GM06990 (cell line): Measurements from ENCODE around the gene CHTOP.

Experiments
- DNase-seq: peaks from one replicate; pipeline ENCODE4 v3.0.0-alpha.2; 2011; ENCODE audit not compliant: insufficient read length; ENCODE audit errors: extremely low read depth
- H3K27me3 ChIP-seq: replicated peaks from 2 replicates; pipeline ENCODE4 v1.6.0; 2011; ENCODE audit warnings: low read length; ENCODE audit not compliant: control insufficient read depth, insufficient read depth
- H3K36me3 ChIP-seq: 2 replicates; pipeline ENCODE4 v1.5.1; 2011; ENCODE audit warnings: low read length; ENCODE audit not compliant: control insufficient read depth, insufficient read depth
- H3K4me3 ChIP-seq: replicated peaks from 2 replicates; pipeline ENCODE4 v1.5.1; 2011; ENCODE audit warnings: low read depth, mild to moderate bottlenecking, control low read depth, low read length
- CTCF ChIP-seq: IDR thresholded peaks from 2 replicates; pipeline ENCODE4 v1.5.1; 2011; ENCODE audit warnings: low read length, control low read depth, mild to moderate bottlenecking, inconsistent platforms; ENCODE audit not compliant: insufficient read depth, poor library complexity, severe bottlenecking

The CHTOP gene

GRCh38 chr1:153626904-153627714 is 6.8 kb upstream of the CHTOP start, which contains the start of gene S100A13:
Gene S100A13, minus strand, starts transcription at chr1:153627505. Its CDS starts 1,033 bp downstream, at chr1:153626472.
- H3K36me3 ChIP-seq, result no peaks in the 10 kb centered on the region; the same call in 1 of the 2 replicates
- H3K27me3 ChIP-seq, result no peaks in the 10 kb centered on the region
- TF ChIP-seq CTCF, result peak; percentile 89
- peak; percentile 46 for DNase-seq
- peak within 1 kb of the TSS; percentile 56 for H3K4me3 ChIP-seq

GRCh38 chr1:153627715-153628626 is 5.9 kb upstream of the CHTOP start, which contains the start of gene S100A1:
Gene S100A1, plus strand, starts transcription at chr1:153628434. Its CDS starts 2,088 bp downstream, at chr1:153630522.
- peak within 1 kb of the TSS; percentile 56 for H3K4me3 ChIP-seq
- no peaks in the 10 kb centered on the region; the same call in 1 of the 2 replicates for H3K36me3 ChIP-seq
- H3K27me3 ChIP-seq, result no peaks in the 10 kb centered on the region
- TF ChIP-seq CTCF, result no peak
- DNase-seq, result no peak

- no peak for TF ChIP-seq CTCF
- no peaks in the 10 kb centered on the region for H3K27me3 ChIP-seq
- no peaks in the 10 kb centered on the region; the same call in 1 of the 2 replicates for H3K36me3 ChIP-seq
- no peak overlapping the region for H3K4me3 ChIP-seq
- no peak for DNase-seq
These were observed 5.1 kb upstream of the CHTOP start for GRCh38 chr1:153628638-153629342.

GRCh38 chr1:153629343-153629665 is 4.6 kb upstream of the CHTOP start:
- TF ChIP-seq CTCF, result no peak
- H3K36me3 ChIP-seq, result no peaks in the 10 kb centered on the region; the same call in 1 of the 2 replicates
- DNase-seq, result no peak
- H3K27me3 ChIP-seq, result no peaks in the 10 kb centered on the region
- no peak overlapping the region for H3K4me3 ChIP-seq

- DNase-seq, result no peak
- Histone ChIP-seq H3K4me3 (no peak overlapping the region), H3K36me3 (no peaks in the 10 kb centered on the region; the same call in 1 of the 2 replicates), H3K27me3 (no peaks in the 10 kb centered on the region)
- no peak for TF ChIP-seq CTCF
These were observed 3.9 kb upstream of the CHTOP start for GRCh38 chr1:153629971-153630370.
